Measurements from ENCODE around the gene SPRED2.

Gene SPRED2

GRCh38 chr2:65300761-65301711, 131.4 kb downstream of the SPRED2 start:
- peak; percentile 75 to 80 for DNase-seq

DNA sequence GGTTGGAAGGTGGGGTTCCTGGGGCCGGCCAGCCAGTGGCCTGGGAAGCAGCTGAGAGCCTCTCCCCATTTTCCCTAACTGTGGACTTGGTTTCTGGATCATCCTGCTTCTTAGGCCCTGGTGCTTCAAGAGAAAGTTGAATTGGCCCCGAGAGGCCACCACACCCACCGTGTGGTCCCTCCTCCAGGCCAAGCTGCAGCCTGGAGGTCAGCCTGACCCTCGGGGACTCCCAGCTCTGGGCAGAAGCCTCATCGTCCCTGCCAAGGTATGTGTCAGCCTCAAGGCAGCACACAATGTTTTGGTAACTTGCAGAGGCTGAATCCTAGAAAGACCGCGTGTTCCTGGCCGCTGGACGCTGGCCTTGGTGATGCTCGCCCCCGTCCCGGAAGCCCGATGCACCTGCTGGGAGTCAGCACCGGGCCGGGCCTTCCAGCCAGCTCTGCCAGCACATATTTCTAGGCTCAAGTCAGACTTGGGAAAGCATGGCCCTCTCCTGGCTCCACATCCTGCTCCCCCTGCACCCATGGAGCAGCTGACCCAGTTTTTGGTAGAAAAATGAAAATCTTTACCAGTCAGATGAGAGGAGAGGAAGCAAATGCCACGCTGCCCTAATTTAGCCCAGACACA, 132.2 kb downstream of the SPRED2 start:
- no peak for DNase-seq

DNA sequence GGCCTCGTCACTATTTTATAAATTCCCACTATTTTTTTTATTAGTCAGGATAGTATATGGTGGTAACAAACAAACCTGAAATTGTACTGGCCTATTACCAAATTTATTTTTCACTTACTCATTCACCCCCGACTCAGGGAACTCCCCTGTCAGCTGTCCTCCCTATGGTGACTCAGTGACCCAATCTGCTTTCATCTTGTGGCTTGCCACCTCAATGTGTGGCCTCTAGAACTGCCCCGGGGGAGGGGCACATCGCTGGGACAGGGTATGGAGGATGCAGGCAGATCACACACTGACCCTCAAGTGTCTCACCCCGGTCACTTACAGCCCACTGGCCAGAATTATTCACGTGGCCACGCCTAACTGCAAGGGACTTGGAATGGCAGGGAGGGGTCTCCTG, 133.2 kb downstream of the SPRED2 start:
- DNase-seq, result peak; percentile 63 to 74

DNA sequence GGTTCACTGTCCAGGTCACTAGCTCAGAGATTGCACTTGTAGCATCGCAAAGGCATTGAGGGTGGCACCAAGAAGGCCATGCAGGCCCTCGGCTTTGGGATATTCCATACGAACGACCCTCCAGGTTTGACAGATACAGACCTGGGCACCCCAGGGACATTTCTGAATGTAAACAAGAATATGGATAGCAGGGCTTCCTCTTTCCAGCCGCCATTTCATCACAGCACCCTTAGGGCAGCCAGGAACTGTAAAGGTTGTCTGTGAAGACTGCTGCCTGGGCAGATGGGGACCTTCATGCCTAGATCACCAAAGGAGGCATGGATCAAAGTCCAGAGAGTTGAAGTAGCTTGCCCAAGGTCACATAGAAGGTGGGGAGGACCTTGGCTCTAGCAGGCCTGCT, 134.3 kb downstream of the SPRED2 start:
- DNase-seq, result no peak

GRCh38 chr2:65297544-65297943, 134.9 kb downstream of the SPRED2 start:
- DNase-seq, result no peak

GRCh38 chr2:65296971-65297370, 135.4 kb downstream of the SPRED2 start:
- no peak for DNase-seq

DNA sequence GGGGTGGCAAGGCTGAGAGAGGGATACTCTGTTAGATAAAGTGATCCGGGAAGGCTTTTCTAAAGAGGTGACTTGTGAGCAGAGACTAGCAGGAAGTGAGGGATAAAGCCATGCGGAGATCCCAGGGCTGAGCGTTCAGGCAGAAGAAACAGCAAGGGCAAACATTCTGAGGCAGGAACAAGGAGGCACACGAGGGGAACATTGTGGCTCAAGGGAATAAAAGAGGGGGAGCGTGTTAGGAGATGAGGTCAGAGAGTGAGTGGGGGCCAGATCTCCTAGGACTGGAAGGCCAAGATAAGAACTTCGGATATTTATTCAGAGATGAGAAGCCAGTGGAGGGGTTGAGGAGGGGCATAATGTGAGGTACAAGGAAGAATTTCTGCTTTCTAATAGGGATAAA, 137.7 kb downstream of the SPRED2 start:
- DNase-seq, result no peak

GRCh38 chr2:65294136-65294535, 138.3 kb downstream of the SPRED2 start:
- no peak for DNase-seq

DNA sequence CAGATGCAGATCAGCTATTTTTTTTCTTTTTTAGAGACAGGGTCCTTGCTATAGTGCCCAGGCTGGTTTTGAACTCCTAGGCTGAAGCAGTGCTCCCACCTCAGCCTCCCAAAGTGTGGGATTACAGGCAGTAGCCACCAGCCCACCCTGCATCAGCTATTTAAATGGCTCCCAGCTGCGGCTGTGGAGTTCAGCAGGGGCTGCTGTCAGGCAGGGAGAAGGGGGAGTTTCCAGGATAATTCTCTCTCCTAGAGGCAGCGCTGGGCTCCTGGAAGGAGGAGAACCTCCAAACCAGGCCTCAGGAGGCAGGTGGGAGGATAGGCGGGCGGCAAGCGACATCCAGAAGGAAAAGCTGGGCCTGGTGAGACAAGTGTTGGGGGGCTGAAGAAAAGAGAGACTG, 139.0 kb downstream of the SPRED2 start:
- no peak for DNase-seq

DNA sequence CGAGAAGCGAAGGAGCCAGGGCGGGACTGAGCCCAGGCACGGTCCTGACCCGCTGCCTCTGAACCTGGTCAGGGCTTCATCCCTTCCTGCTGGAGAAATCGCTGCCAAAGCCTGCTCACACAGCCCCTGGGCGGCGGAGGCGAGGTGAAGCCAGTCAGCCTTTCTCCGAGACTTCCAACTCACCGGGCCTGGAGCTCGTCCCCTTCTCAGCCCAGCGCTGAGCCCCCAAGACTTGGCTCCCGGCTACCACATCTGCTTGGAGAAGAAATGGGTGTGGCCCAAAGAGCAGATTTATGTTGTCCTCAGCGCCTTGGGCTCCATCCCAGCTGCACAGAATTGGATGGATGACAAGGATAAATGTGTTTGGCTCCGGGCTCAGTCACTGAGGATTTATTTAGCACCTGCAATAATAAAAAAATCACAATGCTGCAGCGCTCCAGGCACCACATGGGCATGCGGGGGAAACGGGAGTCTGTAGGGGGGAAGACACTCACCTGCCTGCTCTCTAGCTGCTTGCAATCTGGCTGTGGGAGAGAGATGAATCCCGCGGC, 139.9 kb downstream of the SPRED2 start:
- no peak for DNase-seq

DNA sequence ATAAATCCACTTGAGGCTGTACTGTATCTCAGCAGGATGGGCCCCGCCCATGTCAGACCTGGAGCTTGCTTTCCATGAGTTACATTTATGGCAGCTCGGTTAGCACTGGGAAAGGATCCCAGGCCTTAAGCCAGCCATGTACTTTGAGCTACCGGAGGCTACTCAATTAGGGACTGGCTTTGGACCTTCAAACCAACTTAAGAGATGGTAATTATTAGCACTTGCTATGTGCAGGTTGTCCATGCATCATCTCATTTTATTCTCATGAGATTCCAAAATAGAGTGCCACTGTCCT, 140.3 kb downstream of the SPRED2 start:
- no peak for DNase-seq

- DNase-seq, result no peak
These were observed 140.9 kb downstream of the SPRED2 start for GRCh38 chr2:65291216-65292105.

DNA sequence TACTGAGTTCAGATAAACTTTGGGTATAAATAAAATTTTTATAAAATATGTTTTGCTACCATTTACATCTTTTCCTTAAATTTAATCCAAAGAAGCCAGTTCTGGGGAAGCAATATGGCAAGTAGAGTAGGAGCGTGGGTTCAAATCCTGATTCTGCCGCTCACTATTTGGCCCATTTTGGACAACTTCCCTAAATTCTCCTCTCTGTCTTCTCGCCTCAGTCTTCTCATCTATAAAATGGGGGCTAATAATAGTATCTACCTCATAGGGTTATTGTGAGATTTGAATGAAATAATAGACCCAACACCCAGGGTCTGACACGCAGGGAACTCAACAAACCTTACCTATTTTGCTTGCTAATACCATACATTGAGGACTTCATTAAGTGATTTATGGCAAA, 145.0 kb downstream of the SPRED2 start:
- DNase-seq, result no peak

- no peak for DNase-seq
These were observed 149.8 kb downstream of the SPRED2 start for GRCh38 chr2:65282477-65283053.

DNA sequence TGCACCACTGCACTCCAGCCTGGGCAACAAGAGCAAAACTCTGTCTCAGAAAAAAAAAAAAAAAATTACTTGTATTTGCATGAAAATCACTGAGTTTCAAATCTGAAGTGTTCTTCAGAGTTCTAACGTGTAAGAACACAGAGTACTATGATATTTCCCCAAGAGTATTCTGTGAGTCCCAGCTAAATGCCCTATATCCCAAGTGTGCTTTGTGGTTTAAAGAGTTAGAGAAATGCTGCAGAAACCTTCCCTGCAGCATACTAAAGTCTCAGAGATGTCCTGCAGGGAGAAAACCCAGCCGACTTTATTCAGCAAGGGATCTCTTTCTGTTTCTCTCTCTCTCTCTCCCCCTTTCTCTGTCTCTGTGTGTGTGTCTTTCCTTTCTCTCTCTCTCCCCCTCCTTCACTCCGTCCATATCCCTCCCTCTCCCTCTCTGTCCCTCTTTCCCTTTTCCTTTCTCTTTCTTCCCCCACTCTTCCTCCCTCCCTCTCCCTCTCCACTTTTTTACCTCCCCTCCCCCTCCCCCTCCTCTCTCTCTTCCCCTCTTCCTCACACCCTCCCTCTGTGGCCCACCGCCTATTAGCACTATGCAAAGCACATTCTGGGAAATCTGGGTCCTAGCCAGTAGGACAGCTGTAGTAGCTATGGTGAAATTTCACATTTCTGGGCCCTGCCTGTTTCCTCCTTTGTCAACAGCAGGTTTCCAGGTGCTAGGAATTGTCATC, 150.6 kb downstream of the SPRED2 start:
- no peak for DNase-seq

DNA sequence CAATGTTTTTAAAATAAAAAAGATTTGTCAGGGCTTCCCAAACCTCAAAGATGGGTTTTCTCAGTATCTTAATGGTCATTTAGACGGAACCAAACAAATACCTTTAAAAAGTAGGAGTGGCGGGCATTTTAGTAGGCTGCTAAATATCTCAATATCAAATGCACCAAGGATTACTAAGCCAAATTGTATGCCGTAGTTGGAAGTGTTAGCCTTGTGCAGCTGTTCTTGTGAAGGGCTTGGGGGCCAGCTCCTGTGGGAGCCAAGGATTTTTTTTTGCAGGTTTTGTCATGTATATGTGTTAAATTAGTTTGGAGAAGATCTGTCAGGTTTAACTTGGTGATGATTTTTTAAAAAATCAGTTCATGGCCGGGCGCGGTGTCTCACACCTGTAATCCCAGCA, 152.6 kb downstream of the SPRED2 start:
- DNase-seq, result no peak

- no peak for DNase-seq
These were observed 153.8 kb downstream of the SPRED2 start for GRCh38 chr2:65278531-65278981.

- no peak for DNase-seq
These were observed 154.5 kb downstream of the SPRED2 start for GRCh38 chr2:65277791-65278483.

DNA sequence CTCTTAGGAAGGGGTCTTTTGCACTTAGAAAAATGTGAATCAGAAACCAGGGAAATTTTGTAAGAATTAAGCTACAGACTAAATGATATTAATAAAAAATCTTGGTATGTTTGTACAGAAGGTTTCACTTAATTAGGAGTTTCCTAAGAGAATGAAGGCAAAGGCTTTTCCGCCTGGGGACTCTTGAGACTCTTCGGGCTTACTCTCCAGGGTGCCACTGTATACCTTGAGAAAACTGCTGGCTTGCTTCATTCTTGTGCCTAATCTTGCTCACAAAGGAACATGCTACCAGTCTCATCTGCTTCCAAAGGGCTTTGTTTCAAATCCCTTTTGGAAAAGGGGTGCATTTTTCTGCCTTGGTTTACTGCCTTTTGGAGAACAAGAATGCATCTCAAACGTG, 155.3 kb downstream of the SPRED2 start:
- no peak for DNase-seq

DNA sequence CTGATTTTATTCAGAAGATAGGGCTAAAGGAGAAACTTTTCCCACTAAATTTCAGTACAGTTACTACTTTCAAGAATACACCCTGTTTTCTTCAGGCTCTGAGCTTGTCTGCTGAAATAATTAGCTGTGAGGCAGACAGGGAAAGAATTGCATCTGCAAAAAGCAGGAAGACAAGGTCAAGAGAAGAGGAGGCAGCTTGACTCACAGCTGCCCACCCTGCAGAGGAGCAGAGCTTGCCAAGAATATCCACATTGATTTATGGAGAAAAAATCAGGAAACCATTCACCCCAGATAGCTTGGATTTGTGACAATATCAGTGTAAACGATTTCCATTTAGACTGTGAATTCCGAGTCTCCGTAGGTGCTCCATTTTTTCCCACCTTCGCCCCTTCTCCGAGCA, 155.8 kb downstream of the SPRED2 start:
- DNase-seq, result no peak

DNA sequence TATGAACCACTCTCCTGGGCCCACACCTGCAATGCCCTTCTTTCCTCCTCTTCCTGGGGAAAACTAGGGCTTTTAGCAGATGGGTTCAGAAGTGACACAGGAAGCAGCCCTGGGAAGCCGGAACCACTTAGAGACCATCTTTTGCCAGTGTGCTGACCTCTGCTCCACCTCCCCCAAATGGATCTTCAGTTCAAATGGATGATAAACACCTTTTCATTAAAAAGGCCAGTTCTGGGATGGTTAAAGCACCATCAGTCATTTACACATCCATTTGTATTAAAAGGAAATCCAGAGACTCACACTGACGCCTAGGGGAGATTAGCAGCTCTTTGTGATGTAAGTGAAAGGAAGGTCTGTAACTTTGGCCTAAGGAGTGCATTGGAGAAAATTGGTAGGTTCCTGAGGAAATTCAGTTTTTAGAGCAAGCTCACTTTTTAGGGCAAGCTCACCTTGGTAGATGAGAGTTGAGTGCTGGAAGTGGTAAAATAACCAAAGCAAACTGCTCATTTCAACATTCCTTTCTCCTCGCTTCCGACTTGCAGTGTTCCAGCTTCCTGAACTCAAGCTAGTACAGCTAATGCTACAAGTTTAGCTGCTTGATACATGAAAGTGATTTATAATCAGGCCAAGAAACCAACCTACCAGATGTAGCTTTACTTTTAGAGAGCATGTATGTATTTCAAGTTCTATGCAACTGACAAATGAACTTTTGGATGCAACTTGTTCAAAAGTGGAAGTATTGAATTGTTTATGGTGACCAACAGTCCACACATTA, 157.1 kb downstream of the SPRED2 start:
- DNase-seq, result no peak

Data from stimulated activated CD4-positive, alpha-beta T cell treated with anti-CD3 and anti-CD28 coated beads, Interleukin-2, amount 100 ng/mL, for 24 hours (primary cell).